HG03521 (cell line): ENCODE measurements around the gene TUBB1.
"Not testable (repeated sequence)": the region's sequence is repeated elsewhere in the genome, so short reads cannot be mapped to it uniquely, and the experiment has no call there.

ENCODE experiments used
- ATAC-seq: cut with Tn5 transposase; IDR thresholded peaks from one replicate; pipeline ENCODE4 v1.9.1; 2021; ENCODE audit warnings: mild to moderate bottlenecking, moderate library complexity; ENCODE audit not compliant: unreplicated experiment

TUBB1 gene

DNA sequence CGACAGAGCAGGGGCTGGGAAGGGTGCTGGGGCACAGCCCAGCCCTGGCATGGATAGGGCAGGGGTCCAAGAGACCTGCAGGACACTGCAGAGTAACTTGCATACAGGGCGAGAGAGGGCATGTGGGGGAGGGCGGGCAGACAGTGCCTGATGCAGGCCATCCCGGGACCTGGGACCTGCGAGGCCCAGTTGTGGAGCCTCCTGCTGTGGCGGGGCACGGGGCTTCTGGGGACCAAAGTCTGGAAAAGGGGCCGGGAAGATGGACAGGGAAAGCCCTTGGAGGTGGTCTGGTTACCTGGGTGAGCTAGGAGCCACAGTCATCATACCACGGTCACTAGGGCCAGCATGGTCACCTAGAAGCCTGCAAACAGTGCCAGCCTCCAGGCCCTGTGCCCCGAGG lies 412 bp upstream of the TUBB1 start:
- no peak for ATAC-seq

GRCh38 chr20:59020938-59021551 lies 1.8 kb downstream of the TUBB1 start:
- ATAC-seq, result no peak

- ATAC-seq, result no peak
These were observed 3.5 kb downstream of the TUBB1 start for GRCh38 chr20:59022754-59023153.

DNA sequence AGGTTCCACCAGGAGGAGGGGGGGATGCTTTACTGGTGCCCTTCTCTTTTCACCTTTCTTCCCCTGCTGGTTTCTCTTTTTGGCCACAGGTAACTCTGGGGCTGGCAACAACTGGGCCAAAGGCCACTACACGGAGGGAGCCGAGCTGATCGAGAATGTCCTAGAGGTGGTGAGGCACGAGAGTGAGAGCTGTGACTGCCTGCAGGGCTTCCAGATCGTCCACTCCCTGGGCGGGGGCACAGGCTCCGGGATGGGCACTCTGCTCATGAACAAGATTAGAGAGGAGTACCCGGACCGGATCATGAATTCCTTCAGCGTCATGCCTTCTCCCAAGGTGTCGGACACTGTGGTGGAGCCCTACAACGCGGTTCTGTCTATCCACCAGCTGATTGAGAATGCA lies 4.4 kb downstream of the TUBB1 start:
- ATAC-seq, result no peak

DNA sequence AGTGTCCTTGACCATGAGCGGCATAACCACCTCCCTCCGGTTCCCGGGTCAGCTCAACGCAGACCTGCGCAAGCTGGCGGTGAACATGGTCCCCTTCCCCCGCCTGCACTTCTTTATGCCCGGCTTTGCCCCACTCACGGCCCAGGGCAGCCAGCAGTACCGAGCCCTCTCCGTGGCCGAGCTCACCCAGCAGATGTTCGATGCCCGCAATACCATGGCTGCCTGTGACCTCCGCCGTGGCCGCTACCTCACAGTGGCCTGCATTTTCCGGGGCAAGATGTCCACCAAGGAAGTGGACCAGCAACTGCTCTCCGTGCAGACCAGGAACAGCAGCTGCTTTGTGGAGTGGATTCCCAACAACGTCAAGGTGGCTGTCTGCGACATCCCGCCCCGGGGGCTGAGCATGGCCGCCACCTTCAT lies 4.9 kb downstream of the TUBB1 start:
- ATAC-seq, result no peak

DNA sequence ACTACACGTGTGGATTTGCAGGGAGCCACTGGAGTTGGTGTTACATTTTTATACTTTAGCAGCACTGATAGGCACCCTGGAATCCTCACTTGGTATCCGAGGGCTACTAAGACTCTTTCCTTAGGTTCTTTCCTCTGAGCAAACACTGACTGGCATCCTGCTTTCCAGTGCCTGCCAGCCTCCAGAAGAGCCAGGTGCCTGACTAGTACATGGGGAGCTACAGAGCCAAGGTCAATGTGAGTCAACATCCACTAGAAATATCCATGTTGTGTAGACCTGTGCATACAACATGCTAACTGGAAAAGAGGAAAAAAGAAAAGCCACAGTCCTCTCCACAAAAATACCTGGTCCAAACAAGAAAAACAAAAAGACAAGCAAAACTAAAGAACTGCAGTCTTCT lies 5.9 kb downstream of the TUBB1 start:
- ATAC-seq, result no peak

- no peak for ATAC-seq
These were observed 6.3 kb downstream of the TUBB1 start for GRCh38 chr20:59025511-59025910.

DNA sequence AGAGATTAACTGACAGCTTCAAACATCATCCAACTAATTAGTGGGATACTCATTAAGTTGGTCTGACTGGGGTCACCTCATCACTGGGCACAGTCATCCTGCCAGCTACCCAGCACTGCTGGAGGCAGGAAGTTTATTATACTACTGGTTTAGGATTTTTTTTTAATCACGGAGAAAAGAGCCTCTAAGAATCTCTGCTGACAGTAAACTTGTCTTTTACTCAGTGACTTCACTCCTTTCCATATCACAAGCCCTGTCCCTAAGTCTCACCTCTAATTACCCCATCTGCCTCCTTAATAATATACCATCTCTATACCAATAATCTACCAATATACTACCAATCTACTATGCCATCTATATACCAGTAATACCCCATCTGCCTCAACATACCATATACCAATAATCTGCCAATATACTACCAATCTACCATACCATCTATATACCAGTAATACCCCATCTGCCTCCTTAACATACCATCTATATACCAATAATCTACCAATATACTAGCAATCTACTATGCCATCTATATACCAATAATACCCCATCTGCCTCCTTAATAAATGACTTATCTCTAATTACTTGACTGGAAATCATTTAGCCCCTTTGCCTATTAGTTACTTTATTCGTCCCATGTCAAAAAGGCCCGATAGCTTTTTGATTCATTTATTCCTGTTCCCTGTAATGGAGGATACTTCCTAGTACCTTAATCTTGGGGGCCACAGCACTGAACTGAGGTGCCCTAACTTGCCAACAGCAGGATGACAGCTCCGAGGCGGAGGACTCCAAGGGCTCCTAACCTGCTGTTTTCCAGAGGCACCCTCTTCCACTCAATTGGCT lies 7.9 kb downstream of the TUBB1 start:
- no peak for ATAC-seq

GRCh38 chr20:59027741-59028320 lies 8.6 kb downstream of the TUBB1 start:
- no peak for ATAC-seq

DNA sequence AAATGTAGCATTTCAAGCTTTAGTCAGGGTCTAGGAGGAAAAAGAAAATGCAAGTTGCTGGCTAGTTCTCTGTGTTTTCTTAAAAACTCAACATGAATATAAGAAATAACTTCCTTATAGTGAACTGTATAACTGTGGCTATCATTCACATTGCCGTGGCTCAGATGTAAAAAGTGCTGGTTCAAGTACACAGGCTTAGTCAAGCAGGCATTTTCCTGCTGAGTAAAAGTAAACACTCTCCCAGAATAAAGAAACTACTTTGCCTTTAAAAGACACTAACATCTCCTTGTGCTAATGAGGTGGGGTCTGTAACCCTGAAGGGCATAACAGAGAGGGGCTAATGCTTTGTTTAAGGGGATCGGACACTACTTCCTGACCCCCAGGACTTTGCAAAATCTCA lies 9.6 kb downstream of the TUBB1 start:
- ATAC-seq, result no peak

GRCh38 chr20:59030911-59031563 lies 11.8 kb downstream of the TUBB1 start:
- no peak for ATAC-seq

DNA sequence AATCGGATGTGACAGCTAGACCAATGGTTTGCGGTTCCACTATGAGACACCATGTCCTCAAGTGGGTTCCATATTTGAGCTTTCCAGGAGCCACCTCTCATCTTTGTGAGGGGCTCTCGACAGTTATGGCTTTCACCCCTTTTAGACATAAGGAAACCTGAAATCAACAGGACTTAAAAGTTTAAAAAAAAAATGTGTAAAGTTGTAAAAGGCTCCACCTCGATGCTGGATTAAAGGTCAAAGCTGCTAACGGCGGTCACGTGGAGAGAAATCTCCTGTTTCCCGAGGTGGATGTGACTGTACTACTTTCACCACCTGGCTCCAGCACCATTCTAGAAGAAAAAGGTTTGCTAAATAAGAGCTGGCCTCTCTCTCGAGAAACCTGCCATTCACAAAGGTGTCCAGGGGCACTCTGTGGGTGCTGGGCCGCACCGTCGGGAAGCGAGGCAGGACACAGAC lies 12.4 kb downstream of the TUBB1 start:
- ATAC-seq, result no peak

DNA sequence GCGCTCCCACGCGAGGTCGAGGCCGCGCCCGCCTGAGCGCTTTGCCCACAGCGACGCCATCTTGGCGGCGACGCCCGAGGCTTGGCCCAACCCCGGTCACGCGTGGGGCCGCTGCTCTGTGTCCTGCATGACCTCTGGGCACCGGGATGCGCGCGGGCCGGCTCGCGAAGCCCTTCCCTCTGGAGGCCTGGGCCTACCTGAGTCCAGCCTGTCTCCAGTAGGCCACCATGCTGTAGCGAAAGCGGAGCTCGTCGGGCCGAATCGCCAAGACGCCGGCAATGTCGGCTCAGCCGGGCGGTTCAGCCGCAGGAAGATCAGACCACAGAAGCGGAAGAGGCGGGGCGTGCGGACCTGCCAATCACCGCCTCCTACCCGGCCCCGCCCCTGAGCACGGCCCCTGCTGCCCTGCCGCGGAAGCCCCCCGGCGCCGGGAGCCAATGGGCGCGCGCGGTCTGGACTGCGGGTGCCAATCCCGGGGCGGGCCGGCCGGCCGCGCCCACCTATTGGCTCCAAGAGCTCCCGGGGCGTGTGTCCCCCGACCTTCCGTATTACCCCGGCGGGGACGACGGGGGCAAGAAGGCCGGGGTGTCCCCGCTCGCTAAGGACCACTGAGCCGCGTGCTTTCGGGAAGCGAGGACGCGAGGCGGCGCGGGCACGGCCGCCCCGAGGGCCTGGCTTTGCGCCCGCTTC lies 12.9 kb downstream of the TUBB1 start, which contains the start of gene ATP5F1E:
ATP5F1E (minus strand) TSS at position 313 of the 690 bp plus-strand sequence; CDS start at position 229, 84 bp downstream.
- peak; percentile 97 for ATAC-seq

DNA sequence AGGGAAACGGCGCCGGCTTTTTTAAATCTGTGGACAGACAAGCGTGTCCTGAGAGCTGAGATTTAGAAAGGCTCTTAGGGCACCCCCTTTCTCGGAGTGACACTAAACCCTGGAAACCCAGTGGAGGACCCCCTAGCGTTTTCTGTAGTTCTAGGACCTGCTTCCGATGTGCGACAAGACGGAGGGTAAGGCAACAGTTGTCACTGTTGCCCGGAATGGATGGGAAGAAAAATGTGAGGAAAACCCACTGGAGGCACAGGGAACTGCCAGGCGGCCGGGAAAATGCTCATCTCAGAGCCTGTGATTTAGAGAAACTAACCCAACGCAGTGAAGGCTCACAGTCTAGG lies 13.5 kb downstream of the TUBB1 start:
- no peak for ATAC-seq

GRCh38 chr20:59033093-59033492 lies 13.9 kb downstream of the TUBB1 start:
- no peak for ATAC-seq

DNA sequence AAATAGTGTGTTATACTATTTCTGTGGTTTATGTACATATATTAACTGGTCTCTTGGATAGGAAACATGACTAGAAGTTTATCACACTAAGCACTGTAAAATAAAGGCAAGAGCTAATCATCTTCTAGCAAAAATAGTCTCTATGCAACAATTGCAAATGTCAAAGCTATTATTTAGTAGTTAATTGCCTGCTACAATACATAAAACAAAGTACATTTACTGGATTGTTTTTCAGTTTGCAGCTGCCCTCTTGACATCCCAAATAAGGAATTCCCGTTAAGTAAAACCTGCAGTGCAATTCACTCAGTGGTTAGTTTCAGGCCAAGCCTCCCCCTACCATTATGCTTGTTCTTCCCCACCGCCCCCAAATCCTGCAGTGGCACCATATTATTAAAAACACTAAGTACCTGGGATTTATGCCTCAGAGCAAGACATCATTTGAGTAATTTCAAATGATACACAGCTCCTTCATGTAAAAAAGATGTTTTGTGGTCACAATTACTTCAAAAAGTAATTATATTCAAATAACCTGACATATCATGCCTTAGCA lies 14.5 kb downstream of the TUBB1 start:
- ATAC-seq, result no peak

- ATAC-seq, result no peak
These were observed 16.2 kb downstream of the TUBB1 start for GRCh38 chr20:59035381-59035780.

DNA sequence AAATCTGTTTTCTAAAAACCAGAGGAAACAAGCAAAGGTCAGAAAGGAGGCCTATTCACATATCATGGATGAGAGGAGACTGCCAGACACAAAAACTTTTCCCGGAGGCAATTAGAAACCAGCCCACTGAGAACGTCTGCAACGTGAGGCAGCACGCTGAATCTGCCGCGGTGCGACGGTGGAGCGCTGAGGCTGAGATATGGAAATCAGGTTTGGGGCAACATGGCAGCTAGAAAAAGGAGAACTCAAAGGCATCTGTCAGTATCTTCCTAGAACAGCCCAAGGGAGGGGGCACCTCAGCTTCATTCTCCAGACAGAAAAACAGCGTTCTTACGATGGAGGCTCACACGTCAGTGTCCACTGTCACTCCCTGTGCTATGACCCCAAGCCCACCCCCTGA lies 18.2 kb downstream of the TUBB1 start:
- ATAC-seq, result no peak

- ATAC-seq, result no peak
These were observed 20.0 kb downstream of the TUBB1 start for GRCh38 chr20:59039233-59039632.

DNA sequence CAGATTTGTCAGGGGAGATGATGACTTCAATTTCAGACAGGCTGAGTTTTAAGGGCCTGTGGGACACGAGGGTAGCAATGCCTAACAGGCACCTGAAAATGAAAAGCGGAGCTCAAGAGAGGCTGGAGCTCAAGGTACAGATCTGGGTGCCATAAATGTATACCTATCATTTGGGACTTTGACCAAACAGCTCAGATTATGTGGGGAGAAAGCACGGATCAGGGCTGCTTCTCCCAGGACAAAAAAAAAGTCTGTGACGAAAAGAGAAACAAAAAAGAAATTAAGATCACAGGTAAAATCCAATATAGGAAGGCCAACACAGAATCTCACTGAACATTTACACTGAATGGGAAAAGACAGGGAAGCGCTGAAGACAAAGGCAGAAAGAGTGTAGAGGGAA lies 21.4 kb downstream of the TUBB1 start:
- ATAC-seq, result no peak

DNA sequence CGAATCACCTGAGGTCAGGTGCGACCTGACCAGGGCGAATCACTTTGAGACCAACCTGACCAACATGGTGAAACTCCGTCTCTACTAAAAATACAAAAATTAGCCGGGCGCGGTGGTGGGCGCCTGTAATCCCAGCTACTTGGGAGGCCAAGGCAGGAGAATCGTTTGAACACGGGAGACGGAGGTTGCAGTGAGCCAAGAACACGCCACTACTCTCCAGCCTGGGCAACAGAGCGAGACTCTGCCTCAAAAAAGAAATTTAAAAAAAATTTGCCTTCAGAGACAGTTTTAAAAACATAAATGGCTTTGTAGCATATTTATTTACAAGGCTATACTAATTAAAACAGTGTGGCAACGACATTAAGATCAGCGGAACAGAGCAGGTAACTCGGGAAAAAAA lies 22.3 kb downstream of the TUBB1 start:
- not testable (repeated sequence) for ATAC-seq
